ENCODE results near the gene CPNE1.

Gene CPNE1

GRCh38 chr20:35651958-35652357, 12.7 kb downstream of the CPNE1 start:
- H3K4me3 ChIP-seq (ENCODE audit: low read depth, low read length), result no peak overlapping the region
- DNase-seq (ENCODE audit: low read depth), result no peak
- TF ChIP-seq CTCF (IDR thresholded peaks at IDR 0.05; ENCODE audit: low read depth, low read length, missing control alignments), result no peak

GRCh38 chr20:35650632-35651031, 14.1 kb downstream of the CPNE1 start:
- no peak for DNase-seq (ENCODE audit: low read depth)
- no peak for TF ChIP-seq CTCF (IDR thresholded peaks at IDR 0.05; ENCODE audit: low read depth, low read length, missing control alignments)
- H3K4me3 ChIP-seq (ENCODE audit: low read depth, low read length), result no peak overlapping the region

- H3K4me3 ChIP-seq (ENCODE audit: low read depth, low read length), result no peak overlapping the region
- no peak for TF ChIP-seq CTCF (IDR thresholded peaks at IDR 0.05; ENCODE audit: low read depth, low read length, missing control alignments)
- DNase-seq (ENCODE audit: low read depth), result no peak
These were observed 15.9 kb downstream of the CPNE1 start for GRCh38 chr20:35648836-35649235.

GRCh38 chr20:35644806-35645205, 19.9 kb downstream of the CPNE1 start:
- H3K4me3 ChIP-seq (ENCODE audit: low read depth, low read length), result no peak overlapping the region
- DNase-seq (ENCODE audit: low read depth), result no peak
- TF ChIP-seq CTCF (IDR thresholded peaks at IDR 0.05; ENCODE audit: low read depth, low read length, missing control alignments), result no peak

GRCh38 chr20:35643045-35643444, 21.7 kb downstream of the CPNE1 start:
- no peak for DNase-seq (ENCODE audit: low read depth)
- no peak for TF ChIP-seq CTCF (IDR thresholded peaks at IDR 0.05; ENCODE audit: low read depth, low read length, missing control alignments)
- no peak overlapping the region for H3K4me3 ChIP-seq (ENCODE audit: low read depth, low read length)

- no peak for TF ChIP-seq CTCF (IDR thresholded peaks at IDR 0.05; ENCODE audit: low read depth, low read length, missing control alignments)
- no peak overlapping the region for H3K4me3 ChIP-seq (ENCODE audit: low read depth, low read length)
- DNase-seq (ENCODE audit: low read depth), result no peak
These were observed 23.0 kb downstream of the CPNE1 start for GRCh38 chr20:35641743-35642142.

GRCh38 chr20:35640724-35641123, 24.0 kb downstream of the CPNE1 start:
- no peak for DNase-seq (ENCODE audit: low read depth)
- no peak overlapping the region for H3K4me3 ChIP-seq (ENCODE audit: low read depth, low read length)
- no peak for TF ChIP-seq CTCF (IDR thresholded peaks at IDR 0.05; ENCODE audit: low read depth, low read length, missing control alignments)
